Breast epithelium (tissue), 3 donors: ENCODE measurements around the gene NAV1.

Experiments used
- POLR2A ChIP-seq: fragments of 450-650 bp; IDR thresholded peaks from one replicate; pipeline ENCODE4 v1.6.1; 2016; ENCODE audit warnings: antibody characterized with exemption, mild to moderate bottlenecking, moderate library complexity
- POLR2AphosphoS5 ChIP-seq, 3 donors: sonication (generic); formaldehyde crosslinking; IDR thresholded peaks; one replicate each; pipeline ENCODE4 v1.6.1; 2017; ENCODE audit warnings: antibody characterized with exemption in 3 of 3
- TF ChIP-seq, protein P1 (sequence below), 3 donors: fragments of 450-650 bp; IDR thresholded peaks; one replicate each; pipeline ENCODE4 v1.5.1; 2016 to 2017; ENCODE audit warnings: antibody characterized with exemption in 3 of 3, mild to moderate bottlenecking in 3 of 3, moderate library complexity in 3 of 3

DNA sequence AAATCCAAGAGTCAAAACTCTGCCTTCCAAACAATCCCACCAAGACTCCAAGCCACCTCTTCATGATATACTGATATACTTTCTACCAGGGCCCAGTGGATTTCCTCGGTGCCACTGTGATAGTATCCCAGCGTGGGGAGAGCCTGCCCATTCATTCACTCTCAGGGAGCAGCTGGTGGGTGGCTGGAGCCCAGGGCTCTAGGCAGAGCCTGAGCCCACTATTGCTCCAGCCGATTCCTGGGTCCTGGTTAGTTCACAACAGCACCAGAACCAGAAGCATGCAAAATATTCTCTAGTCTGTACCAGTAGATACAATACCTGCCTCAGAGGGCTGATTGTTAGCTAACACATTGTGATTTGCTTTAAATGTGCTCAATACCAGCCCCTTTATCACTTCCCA, 32.8 kb upstream of the NAV1 start:
- no peak for TF ChIP-seq POLR2A
- TF ChIP-seq, protein P1, sequence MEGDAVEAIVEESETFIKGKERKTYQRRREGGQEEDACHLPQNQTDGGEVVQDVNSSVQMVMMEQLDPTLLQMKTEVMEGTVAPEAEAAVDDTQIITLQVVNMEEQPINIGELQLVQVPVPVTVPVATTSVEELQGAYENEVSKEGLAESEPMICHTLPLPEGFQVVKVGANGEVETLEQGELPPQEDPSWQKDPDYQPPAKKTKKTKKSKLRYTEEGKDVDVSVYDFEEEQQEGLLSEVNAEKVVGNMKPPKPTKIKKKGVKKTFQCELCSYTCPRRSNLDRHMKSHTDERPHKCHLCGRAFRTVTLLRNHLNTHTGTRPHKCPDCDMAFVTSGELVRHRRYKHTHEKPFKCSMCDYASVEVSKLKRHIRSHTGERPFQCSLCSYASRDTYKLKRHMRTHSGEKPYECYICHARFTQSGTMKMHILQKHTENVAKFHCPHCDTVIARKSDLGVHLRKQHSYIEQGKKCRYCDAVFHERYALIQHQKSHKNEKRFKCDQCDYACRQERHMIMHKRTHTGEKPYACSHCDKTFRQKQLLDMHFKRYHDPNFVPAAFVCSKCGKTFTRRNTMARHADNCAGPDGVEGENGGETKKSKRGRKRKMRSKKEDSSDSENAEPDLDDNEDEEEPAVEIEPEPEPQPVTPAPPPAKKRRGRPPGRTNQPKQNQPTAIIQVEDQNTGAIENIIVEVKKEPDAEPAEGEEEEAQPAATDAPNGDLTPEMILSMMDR (IDR thresholded peaks at IDR 0.05) = no peak
- TF ChIP-seq POLR2AphosphoS5 (IDR thresholded peaks at IDR 0.05) = no peak
